ENCODE measurements around the gene NCKAP5.

NCKAP5 gene

DNA sequence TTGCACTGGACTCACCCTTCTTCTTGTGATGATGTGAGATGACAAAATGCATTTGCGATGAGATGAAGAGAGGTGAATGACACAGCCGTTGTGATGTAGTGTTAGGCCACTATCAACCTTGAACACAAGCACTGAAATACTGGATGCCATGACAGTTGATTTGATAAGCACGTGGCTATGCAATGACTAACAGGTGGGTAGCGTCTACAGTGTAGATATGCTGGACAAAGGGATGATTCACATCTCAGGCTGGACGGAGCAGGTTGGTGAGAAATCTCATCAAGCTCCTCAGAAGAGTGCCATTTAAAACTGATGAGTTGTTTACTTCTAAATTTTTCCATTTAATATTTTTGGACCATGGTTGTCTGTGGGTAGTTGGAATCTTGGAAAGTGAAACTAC, 522.5 kb downstream of the NCKAP5 start:
- DNase-seq, result no peak

DNA sequence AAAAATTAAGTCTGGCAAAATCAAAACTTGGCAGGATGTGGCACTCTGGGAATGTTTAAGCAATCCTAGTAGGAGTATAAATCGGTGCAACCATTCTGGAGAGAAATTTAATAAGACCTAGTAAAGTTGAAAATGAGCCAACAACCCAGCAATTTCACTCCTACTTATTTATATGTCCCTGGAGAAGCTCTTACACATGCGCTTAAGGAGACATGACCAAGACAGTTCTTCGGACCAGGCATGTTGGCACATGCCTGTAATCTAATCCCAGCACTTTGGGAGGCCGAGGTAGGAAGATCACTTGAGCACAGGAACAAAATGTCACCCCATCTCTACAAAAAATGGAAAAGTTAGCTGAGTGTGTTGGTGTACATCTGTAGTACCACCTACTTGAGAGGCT, 523.7 kb downstream of the NCKAP5 start:
- DNase-seq, result no peak

DNA sequence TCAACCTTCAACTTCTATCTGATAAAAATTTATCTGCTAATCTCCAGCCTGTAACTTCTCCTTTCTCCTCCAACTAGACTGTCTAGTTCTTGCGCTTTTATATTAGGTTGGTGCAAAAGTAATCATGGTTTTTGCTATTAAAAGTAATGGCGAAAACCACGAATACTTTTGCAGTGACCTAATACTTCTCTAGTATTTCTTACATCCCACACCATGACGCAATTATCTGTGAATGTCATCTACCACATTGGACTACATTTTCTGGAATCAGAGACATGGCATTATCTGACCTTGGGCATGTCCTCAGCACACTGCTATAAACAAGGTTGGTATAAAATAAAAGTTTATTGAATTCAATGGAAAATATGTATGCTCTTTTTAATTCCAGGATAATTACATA, 528.1 kb downstream of the NCKAP5 start:
- no peak for DNase-seq

DNA sequence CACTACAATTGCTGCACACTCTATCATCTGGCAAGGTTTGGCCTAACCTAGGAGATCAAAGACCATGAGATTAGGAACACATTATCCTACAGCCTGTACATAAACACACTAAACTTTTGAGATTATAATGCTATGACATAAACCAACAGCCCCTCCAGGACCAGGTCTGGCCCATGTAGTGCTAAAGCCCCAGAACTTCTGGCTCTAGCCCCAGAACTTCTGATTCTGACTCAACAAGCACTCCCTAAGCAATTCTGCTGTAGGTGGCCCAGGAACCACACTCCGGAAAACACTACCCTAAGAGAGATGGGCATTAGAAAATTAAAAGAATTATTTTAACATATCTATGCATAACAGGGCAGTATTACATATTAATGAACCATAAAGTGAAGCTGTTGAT, 528.7 kb downstream of the NCKAP5 start:
- no peak for DNase-seq

DNA sequence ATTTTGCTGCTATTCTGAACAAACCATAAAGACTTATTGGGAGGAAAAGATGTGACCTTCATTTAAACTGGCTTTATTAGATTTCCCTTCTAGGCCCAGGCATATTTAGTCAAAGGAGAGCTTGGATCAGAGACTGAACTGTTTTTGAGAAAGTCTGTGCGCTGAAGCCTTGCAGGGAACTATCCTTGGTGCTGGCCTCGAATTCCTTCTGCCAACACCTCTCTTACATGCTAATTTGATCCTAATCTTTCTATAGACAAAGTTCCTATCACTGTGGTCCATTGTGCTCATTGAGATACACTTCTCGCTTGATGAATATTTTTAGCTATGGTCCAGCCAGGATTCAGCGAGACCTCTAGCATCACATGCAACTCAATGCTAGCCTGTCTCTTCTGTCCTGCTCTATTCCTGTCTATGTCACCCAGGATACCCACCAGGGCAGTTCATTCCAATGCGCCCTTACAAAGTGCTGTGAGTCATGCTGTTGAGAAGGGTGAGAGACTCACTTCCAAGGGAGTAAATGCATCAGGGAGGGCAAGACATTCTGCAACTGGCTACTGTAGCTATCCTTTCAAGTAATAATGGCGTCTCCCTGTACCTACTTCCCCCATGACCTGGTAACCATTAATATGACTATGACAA, 541.6 kb downstream of the NCKAP5 start:
- no peak for DNase-seq

DNA sequence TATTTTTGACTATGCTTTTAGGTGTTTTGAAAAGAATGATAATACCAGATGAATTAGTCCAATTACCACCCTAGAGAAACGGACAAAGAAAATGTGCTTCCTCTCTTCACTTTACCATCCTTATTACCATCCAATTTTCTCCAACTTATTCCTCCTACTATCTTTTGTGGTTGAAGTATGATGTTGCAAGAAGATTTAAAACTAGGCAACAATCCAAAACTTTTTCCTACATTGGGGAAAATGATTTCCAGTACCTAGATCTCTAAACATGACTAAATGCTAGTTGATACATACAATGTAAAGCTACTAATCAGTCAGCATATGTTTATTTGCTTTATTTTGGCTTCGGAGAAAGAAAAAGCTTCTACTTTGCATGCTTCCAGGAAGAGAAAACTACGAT, 543.3 kb downstream of the NCKAP5 start:
- no peak for DNase-seq

DNA sequence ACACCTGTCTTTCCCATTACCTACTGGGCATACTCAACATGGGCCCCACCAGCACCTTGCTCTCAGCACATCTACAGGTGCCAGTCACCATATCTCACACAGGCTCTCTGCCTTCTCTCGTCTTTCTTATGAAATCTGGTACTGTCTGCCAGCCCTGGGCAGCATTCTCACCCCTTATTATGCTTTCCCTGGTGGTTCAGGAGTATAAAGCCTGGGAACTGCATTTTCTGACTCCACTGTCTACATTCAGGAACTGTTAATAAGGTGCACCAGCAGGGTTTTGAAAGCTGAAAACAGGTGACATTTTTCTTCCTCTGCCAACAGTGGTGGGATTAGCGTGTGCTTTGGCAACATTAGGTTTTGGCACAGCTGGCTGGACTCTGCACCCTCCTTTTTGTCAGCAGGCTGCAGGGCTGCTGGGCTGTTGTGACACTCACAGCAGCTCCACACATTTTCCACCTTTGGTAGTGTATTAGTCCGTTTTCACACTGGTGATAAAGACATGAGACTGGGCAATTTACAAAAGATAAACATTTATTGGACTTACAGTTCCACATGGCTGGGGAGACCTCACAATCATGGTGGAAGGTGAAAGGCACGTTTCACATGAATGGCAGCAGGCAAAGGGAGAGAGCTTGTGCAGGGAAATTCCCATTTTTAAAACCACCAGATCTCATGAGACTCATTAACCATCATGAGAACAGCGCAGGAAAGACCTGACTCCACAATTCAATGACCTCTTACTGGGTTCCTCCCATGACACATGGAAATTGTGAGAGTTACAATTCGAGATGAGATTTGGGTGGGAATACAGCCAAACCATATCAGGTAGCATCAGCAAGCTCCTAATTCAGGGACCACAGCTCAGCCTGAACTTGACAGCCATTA, 555.2 kb downstream of the NCKAP5 start:
- peak; percentile 21 for DNase-seq

DNA sequence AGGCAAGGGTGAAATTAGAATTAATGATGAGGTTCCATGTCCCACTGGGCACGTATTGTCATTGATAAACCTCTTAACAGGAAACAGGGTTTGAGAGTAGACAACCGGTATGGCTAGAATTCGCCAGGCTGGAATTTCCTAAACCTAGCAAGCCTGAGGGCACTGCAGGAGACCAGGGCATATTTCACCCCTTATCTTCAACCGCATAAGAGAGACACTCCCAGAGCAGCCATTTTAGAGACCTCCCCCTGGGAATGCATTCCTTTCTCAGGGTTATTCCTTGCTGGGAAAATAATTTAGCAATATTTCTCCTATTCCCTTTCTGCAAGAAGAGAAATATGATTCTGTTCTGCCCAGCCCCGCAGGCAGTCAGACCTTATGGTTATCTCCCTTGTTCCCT, 563.6 kb downstream of the NCKAP5 start:
- DNase-seq, result peak; percentile 6

DNA sequence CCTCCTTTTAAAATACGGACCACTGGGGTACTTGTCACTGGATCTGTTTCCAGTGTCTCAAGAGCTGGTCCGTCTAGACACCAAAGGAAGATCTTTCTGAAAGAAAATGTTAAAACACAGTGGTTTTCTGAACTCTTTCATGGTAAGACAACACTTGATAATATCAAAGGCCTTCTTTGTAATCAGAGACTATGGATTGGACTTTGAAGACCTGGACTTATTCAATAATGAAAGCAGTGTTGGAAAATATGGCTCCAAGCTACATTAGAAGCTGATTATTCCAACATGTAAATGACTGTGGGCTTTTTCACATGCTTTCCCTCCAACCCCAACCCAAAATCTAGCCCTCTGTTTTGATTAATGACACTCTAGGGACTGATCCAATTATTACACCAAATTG, 568.8 kb downstream of the NCKAP5 start:
- DNase-seq, result peak; percentile 27

DNA sequence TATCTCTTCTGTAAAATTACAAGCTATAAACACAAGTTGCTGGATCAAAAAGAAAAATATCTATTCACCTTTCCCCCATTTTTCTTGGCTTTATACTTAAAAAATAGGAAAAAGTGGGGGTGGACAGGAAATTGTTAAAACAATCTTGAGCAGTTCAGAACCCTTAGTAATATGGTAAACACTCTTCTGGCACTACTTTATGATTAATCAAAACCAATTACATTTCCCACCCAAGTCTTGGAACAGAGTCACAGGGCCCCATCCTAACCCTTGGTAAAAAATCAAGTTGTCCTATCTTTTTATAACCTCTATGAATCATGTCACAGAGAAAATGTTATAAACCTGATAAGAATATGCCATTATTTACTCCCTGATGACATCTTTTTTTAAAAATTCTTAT, 570.0 kb downstream of the NCKAP5 start:
- no peak for DNase-seq

DNA sequence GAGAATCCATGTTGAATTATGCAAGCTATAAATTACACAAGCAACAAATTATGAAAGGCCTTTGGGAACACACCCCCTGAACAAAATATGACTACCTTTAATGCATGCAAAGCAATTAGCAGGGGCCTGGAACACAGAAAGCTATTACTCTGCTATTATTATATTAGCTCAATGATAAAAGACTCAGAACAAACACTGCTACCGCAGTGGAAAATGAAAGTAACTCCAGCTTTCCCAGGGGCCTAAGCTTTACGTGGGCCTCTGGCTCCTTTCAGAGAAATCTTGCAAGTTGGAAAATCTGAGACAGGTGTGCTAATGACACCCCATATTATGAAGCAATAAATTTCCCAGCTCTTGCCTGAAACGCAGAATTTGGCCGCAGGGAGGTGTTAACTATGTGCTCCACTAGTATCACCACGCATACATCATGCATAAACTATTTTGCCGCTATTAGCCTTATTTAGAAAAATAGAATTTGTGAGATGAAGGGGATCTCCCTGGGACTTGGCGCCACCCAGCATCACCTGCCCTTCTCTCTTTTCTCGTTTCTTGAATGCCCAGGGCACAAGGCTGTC, 576.7 kb downstream of the NCKAP5 start:
- no peak for DNase-seq

DNA sequence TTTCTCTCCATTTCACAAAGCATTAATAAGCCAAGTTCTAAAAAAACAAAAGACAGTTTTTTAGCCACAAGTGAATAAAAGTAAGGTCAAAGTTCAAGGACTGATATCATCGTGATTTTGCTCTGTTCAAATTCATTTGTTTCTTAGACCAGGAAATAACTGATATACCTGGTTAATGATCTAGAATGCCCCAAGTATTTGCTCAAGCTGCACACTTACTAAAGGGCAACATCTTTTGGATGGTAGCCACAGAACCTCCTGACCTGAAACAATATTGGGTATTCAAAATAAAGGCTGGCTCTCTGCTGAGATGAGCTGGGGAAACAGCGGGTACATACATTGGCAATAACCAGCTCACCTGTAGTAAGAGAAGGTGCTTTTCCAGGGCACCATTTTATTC, 583.5 kb downstream of the NCKAP5 start:
- no peak for DNase-seq

DNA sequence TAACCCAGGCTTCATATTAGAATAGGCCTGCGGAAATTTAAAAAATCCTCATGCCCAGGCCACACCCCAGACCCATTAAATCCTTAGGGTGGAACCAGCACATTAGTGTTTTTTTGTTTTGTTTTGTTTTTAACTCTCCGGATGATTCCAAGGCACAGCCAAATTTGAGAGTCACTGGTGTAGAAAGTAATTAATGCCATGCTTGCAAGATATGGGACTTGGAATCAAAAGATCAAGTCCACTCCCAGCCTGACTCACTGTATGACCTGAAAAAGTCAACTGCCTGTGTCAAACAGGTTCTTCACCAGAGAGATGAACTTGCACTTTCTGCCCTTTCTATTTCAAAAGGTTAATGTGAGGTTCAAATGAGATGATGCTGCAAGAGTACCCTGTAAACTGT, 588.0 kb downstream of the NCKAP5 start:
- no peak for DNase-seq

DNA sequence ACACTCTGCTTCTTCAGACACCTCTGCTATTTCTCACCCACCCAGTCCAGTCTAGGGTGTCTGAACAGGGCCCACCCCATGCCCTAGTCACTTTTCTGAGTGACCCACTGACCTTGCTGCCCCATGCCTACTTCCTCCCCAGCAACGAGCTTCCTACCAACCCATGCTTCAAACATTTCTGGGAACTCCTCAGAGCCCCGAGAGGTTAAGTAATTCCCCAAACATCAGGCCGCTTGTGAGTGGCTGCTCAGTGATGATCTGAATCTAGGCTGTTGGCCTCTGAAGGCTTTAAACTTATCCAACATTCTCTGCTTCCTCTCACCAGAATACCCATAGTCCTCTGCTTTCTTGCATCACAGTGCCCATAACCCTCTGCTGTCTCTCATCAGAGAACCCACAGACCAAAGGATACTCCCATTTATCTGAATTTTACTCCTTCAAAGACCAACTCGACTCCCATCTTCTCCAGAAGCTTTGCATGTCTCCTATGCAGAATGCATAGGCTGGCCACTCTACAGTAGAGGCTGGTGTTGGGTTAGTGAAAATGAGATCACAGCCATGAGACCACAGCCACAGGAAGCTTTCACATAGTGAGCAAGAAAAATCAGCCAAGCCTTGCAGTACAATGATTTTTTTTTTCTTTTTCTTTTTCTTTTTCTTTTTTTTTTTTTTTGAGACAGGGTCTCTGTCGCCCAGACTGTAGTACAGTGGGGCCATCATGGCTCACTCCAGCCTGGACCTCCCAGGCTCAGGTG, 588.7 kb downstream of the NCKAP5 start:
- DNase-seq, result no peak

DNA sequence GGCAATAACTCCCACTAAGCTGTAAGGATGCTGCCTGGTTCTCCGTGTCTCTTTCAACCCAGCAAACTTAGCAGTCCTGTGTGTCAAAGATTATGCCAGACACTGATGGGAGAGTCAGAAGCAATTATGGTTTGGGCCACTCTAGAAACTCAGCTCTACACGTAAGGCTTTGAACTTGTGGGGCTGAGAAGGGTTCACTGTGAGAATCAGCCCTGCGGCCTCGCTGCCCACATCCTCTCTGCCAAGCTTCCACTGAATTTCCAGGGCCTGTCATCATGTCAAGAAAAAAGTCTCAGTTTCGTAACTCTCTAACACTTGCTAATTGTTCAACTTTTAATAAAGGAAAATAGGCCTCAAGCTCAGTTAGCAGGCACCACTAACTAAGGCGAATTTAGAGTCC, 589.4 kb downstream of the NCKAP5 start:
- no peak for DNase-seq

DNA sequence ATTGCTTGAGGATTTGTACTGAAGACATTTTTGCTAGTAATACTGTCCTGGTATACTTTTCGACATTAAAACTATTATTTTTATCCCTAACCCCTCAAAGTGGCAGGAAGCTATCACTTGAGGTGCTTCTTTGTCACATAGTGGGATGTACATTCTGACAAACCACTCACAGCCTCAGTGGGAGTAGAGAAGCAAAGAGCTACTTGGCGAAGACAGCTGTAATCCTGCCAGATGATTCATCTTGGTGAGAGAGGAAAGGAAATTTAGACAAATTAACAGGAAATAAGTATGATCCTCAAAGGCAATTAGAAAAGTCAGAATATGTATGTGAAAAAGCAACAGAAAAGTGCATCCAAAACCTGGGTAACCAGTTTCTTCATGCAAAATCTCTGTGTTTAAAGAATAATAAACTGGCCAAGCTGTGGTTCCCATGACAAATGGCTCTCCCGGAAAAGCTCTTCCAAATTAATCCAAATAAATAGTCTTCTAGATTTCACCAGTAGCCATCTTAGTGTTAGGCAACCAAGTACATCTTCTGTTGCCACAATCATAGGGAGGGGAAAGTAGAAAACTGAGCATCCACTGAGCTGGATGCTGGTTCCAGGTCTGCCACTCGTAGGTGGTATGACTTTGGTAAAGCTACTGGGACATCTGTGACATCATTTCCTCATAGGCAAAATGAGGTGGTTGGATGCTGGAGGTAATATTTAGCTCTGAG, 590.3 kb downstream of the NCKAP5 start:
- no peak for DNase-seq

DNA sequence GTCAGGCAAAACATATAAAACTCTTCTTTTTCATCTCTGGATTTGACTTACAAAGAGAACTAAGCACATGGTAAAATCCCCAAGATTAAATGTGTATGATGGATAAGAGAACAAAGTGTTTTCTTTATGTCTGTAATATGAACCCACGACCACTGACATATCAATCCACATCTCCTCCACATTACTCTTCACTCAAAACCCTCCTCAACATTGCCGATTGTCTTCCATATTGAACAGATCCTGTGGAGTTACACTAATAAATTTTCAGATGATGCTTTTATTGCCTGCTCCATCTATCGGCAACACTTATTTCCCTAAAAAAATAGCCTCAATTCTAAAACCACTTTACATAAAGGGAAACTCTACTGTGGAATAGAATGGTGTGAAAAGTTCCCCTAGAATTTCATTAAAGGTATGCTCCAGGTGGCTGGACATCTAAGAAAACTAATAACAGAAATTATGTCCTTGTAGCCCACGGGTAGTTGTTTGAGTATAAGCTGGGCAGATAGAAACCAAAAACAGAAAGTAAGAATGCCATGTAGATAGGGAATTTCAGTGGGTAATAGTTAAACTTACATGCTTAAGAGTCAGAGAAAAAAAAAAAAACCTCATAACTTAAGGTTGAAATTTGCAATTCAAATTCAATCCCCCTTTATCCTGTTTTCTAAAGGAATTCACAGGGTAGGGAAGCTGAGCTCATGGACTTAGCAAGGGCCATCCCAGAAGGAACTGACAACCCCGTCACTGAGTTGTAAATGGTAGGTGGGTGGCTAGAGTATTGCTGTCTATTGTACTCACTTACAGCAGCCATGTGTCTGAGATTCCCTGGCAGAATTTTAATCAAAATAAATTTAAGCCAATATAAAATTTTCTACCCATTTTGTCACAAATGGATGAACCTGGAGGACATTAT, 592.8 kb downstream of the NCKAP5 start:
- DNase-seq, result no peak

DNA sequence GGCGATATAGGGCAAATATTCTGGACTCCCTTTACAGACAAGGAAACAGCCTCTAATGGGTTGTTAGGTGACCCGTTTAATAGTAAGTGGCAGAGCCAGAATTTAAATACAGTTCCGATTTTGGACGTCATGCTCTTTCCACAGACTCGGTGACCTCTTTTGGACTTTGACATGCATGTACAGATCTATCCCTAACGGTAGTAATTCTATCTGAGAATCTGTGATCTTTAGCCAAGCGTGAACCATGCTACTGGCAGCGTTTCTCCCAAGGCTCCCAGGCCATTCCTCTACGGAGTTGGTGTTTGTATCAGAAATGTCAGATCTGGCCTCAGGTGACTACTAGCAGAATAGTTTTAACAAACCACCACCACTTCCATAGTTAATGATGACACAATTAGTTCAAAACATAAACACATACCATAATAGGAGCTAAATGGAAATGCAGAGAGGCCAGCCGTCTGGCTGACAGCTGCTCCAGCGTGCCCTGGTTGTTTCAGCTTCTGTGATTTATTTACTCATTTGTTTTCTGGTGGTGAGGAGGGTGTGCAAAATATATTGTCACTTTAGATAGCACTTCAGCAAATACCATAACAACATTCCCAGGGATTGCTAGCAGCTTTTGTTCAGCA, 593.7 kb downstream of the NCKAP5 start:
- DNase-seq, result no peak

DNA sequence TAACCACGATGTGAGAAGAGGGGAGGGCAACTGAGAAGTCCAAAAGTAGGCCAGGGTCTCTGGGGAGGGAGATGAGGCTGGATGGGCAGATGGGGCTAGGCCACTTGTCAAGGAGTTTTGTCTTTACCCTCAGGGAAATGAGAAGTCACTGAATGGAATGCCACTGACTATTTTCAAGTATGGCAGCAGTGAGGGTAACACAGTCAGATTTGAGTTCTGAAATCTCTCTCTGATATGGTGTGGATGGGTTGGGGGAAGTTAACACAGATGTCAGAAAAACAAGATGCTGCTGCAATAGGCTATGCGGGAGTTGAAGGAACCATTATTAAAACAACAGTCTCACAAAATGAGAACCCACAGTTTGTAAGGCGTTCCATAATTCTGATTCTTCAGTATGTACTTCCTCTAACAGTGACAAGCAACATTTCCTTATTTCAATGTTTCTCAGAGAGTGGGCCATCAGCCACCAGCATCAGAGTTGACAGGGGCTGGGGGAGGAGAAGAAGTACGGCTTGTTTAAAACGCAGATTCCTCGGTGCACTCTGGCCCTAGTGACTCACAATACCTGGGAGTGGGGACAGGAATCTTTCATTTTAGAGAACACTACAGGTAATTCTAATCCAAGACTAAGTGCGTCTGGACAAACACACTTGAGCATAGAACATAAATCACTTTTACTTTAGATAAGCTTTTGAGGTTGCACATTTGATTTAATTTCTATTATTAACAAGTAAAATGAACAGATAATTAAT, 596.8 kb downstream of the NCKAP5 start:
- no peak for DNase-seq

DNA sequence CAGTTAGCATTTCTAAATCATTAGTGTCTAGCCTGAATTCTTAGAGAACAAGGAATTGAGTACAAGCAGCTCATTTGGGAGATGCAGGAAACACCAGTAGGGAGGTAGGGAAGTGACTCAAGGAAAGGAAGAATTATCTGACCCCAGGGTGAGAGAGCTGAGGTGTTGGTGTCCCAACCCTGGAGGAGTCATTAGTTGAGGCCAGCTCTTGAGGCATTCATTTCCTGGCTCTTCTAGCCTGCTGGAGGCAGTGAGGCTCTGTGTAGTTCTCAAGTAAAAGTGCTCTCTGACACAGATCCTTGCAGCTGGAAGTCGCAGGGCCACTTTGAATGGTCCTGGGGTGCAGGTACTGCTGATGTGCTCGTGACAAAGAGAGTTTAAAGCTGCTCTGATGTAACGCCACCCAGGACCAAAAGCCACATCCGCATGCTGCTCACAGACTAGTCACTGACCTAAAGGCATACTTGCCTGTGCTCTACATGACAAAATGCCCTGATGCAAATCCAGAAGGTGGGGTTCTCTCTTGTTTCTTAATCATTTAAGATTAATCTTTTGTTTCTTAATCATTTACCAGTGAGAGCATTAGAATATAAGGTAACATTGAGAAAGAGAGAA, 598.8 kb downstream of the NCKAP5 start:
- no peak for DNase-seq

All from NCI-H82 (cell line).